Activated T-cell treated with anti-CD3 and anti-CD28 coated beads for 24 hours (primary cell): ENCODE measurements around the gene MTMR10.

ENCODE experiments used
- DNase-seq: peaks from one replicate; pipeline ENCODE4 v3.0.0-alpha.2; 2020; ENCODE audit warnings: low read depth

The MTMR10 gene

DNA sequence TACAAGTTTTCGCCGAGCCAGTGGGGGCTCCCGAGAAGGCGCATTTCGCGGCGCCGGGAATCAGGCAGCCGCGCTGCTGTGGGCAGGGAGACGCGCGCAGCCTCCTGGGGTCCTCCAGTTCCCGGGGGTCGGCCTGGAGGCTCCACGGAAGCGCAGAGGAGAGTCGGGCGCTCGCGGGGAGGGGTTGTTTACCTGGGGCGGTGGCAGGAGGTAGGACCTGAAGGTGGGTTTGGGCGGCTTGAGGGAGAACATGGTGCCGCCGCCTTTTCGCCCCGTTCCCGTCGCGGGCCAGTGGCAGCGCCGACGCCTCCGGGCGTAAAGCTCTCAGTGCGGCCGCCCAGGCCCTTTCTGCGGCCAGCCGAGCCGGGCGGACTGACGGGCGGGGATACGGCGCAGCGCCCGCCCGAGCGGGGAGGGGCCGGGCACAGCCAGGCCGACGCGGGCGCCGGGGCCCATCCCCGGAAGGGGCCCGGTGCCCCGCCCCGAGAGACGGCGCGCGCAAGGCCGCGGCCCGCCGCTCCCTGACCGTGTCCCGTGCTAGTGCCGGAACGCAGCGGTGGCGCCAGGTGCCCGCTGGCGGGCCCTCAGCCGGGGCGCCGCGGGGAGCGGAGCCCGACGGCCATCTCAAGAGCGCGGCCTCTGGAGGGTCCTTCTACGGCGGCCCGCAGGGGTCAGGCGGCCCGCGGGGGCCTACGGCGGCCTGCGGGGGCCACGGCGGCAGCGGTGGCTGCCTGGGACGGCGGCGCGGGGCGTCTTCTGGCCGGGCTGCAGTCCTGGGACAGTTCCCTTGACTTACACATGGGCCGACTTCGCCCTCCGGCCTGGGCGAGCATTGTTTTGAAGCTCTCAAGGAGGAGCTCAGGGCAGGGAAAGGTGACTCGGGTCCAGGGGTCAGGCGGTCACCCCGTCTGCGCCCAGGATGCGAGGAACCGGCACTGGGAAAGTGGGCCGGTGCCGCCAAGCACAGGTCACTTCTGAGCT is at the start of gene MTMR10:
TSS of gene MTMR10 (minus strand) at position 374 of the 981 bp plus-strand sequence. CDS start at position 252, 122 bp downstream.
- DNase-seq, result peak; percentile 64

DNA sequence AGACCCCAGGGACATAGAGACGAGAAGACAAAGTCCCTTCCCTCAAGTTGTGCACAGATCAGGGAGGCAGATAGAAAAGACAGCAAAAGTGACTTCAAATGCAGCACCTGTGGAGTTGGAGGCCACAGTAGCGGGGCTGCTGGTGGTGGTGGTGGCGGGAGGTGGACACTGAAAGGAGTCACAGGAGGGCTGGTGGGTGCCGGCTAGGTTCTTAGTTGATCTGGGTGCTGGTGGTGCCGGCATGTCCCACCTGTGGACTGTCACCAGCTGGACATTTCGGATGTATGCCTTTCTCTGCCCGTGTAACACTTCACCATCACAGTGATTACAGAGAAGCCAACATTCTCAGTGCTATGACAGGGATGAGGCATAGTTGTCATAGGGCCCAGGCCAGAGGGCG is 49.2 kb upstream of the MTMR10 start:
- DNase-seq, result no peak

DNA sequence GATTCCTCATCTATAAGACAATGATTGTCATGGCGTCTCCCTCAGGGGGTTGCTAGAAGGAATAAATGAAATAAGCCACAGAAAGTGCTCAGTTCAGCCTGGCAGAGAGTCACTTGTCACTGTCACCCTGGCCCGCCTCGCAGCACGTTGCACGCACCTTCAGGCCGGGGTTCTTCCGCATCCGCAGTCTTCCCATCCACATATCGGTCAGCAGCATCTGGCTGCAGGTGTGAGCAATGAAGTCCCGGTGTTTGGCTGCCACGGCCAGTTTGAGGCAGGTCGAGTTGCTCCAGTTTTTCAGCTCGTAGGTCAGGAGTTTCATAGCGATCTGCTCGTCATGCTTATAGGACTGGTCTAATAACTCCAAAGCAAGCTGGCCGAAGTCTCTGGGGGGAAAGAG is 48.5 kb upstream of the MTMR10 start:
- no peak for DNase-seq

DNA sequence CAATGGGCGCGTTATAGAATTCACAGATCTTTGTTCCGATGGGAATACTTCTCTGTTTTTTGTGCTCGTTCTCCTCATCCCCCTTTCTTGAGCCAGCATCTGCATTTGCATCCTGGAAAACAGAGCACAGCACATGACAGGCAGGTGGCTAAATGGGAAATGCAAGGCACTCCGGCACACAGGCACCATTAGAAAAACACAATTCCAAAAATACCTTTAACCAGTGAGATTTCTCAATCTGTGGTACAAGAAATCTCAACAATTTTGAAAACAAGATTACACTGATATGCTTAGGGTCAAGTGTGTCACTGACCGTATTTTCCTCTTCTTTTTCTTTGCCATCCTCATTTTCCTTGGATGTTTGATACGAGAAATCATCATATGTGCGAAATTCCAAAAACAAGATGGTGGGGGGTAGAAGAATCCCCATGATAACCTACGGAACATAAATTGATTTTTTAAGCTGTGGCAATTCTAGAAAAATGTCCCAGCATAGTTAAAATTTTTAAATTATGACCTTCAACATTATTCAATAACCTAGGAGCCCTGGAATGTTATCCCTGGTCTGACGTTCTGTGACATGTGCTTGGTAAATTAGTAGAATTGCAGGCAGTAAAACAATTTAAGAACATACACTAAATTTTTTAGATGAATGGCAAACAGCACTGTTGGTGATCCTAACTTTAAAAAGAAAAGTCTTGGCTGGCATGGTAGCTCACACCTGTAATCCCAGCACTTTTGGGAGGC is 46.5 kb upstream of the MTMR10 start:
- no peak for DNase-seq

GRCh38 chr15:31036783-31037182 is 45.4 kb upstream of the MTMR10 start:
- no peak for DNase-seq

GRCh38 chr15:31035610-31036009 is 44.2 kb upstream of the MTMR10 start:
- no peak for DNase-seq

- DNase-seq, result no peak
Measured at GRCh38 chr15:31034152-31034551, 42.7 kb upstream of the MTMR10 start.

DNA sequence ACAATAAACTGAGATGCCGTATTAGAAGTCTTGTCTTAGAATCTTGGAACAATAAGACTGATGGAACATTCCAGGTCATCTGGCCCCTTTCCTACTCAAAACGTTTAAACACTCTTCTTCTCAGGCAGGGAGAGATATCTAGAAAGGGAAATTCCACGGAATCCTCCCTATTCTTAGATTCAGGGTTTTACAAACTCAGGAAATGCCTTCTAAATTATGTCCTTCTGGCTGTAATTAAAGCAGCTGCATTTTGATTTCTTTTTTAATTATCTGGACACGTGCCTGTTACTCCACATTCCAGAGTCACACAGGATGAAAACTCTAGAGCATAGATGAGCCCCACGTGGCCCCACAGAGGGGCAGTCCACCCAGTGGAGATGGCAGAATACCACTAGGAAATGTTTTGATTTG is 41.5 kb upstream of the MTMR10 start:
- DNase-seq, result no peak

DNA sequence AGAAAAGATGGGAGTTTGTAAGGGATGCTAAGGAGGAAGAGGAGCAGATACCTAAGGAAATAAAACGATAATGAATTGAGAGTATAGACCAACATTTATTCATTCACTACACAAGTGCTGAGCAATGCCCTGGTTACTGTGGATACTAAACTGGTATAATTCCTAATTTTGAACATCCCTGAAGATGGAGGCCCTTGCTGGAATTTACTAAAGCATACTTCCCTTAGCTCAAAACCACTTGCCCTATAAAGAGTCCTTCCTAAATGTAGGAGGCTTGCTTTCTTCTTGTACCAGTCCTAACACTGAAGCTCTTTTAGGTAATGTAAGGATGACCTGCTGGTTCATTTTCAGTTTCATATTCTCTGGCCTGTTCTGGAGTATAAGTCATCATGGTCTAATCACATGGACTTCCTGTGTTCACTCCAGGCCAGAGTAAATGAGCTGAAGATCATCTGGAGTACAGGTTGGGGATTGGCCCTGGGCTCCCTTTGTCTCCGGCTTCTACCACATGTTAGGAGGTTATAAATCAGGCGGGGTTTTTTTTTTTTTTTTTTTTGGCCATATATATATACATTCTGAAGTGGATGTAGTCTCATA is 40.1 kb upstream of the MTMR10 start:
- DNase-seq, result no peak

DNA sequence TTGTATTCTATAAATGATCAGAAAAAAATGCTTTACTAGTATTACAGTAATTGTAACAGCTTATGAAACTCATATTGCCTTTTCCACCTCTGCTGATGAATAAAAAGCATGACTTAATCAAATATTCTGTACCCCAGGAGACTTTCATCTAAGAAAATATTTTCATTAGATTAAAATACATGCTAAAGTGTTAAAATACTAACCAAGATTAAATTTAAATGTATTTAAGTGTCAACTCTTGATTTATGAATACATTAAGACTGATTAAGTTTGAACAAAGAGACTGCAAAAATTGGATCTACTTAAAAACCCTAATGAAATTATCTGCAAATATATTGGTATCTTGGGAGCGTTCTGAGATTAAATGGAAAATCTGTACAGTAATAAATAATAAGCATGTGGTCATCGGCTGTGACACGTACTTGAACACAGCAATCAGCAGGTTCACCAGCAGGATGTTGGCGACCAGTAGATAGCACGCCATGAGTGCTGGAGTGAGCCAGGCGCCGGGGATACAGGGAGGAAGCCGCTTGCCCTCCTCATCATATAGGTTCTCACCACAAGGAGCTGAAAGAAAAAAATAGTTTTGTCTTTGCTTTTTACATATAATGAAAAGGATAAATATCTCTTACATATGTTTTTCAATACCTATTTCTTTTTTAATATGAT is 36.6 kb upstream of the MTMR10 start:
- no peak for DNase-seq

- DNase-seq, result no peak
Measured at GRCh38 chr15:31025996-31026395, 34.6 kb upstream of the MTMR10 start.

DNA sequence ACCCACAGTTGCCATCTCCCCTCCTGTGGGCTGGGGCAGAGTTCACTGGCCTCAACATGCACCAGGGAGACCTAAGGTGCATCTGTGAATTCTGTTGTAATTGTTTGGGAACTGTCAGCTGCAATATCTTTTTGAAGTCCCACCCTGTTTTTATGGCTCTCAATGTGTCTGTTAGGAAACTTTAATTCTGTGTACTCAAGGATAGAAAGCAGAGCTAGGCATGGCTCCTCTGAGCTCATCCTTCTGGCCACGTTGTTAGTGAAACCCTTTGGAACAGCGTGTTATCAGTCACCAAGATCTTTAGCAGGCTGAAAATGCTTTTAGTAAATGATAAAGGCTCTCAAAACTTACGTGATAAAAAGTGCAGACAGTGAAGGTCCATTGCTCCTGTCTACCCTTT is 33.6 kb upstream of the MTMR10 start:
- DNase-seq, result no peak

- no peak for DNase-seq
Measured at GRCh38 chr15:31024330-31024729, 32.9 kb upstream of the MTMR10 start.

- no peak for DNase-seq
Measured at GRCh38 chr15:31023841-31024240, 32.4 kb upstream of the MTMR10 start.

GRCh38 chr15:31021067-31021665 is 29.7 kb upstream of the MTMR10 start:
- no peak for DNase-seq

DNA sequence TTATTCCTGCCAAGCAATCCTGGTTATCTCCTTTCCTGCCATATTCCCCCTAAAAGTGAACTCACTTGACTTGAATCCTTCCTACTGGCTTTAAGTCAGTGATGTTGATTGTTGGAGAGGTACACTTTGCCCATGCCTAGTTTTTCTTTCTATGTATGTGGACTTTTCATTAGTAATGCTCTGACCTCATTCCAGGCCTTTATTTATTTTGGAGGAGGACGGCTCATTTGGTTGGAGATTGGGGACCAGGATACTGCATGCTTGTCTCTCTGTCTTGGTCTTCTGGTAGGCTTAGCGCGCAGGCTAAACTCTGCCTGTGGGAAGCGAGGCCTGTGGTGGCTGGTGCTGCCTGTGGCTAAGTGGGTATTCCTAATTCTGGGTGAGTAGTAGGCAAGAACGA is 29.1 kb upstream of the MTMR10 start:
- no peak for DNase-seq

DNA sequence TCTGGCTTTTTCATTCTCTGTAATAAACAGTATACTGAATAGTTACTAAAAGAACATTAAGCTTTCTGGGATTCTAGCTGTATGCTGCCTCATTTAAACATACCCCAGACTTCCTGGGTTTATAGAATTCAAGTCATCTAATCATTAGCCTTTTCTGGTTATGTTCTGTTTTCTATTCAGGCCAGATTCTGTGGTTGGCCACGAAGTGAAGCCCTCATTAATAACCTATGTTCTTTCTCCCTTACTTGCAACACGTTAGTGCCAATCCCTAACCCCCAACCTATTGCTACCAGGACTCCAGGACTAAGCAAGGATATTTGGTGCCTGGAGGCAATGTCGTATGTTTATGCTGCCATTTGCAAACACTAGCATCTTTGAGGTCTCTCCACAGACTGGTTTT is 28.6 kb upstream of the MTMR10 start:
- no peak for DNase-seq

- DNase-seq, result no peak
Measured at GRCh38 chr15:31017311-31017710, 25.9 kb upstream of the MTMR10 start.

DNA sequence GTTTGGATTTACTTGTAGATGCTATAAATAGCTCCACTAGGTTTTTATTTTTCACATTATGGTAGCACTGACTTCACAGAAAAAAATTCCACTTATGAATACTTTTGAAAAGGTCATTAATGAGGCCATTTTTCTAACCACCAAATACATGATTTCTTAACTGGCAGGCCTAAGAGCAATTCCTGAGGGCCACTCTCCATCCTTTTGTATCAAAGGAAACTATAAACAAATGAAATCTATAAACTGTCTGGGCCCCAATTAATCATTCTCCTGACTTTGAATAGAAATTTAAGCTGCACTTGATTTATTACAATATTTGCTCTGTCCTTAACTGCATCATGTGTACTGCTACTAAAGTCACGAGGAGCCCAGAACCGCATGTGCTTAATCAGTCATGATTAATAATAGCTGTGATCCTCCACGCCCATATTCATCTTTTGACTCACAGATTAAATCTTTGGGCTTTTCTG is 25.1 kb upstream of the MTMR10 start:
- no peak for DNase-seq

DNA sequence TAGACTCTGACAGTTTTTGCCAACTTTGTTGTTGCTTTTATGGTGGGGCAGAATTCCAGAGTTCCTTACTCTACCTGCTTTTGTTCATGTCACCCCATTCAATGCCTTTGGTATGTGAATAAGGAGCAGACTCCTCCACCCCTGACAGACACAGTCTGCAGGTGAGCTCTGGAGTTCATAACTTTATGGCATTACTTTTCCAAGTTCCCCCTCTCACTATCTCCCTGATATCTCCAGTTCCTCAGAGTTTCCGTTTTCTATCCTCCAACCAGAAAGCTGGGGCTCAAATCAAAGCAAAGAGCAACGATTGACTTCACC is 23.1 kb upstream of the MTMR10 start:
- no peak for DNase-seq

DNA sequence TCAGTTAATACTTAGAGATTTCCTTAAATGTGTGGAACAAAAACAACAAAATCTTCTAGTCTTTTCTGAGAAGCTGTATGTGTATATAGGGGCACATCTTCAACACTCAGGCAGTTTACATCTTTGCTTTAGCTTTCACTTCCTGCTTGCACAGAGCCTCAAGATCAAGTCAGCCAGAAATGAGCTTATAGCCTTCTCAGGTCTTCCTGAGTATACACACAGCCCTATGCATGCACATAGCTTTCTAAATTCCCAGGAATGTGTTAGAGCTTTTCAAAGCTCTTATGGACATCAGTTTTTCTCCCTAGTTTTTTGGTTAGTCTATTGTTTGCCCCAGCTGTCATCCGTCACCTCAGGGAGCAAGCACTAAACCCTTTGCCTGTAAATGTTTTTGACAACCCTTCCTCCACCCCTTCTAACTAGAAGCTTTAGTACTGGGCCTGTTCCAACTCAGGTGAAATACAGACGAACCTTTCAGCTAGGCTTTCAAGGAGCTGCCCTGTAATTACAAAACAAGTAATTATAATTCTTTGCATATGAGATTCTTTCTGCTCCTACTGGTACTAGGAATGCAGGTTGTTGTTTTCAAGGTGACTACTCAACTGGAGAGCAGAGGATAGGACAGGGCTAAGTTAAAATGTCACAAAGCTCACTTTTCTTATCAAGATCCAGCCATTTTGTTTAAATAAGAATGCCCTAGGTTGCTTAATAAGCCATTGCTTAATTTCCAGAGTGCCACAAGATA is 22.6 kb upstream of the MTMR10 start:
- no peak for DNase-seq
